A673 (cell line): Measurements from ENCODE around the gene EGR4.

ENCODE experiments used
- CTCF ChIP-seq: fragments of 300-800, 200-600 bp; sonication (generic); conservative IDR thresholded peaks from 2 replicates; pipeline ENCODE4 v1.5.1; 2017; ENCODE audit warnings: low read depth, mild to moderate bottlenecking, antibody characterized with exemption, low read length, moderate library complexity, mixed read lengths
- EZH2 ChIP-seq: fragments of 200-600 bp; sonication (generic); IDR thresholded peaks from 2 replicates; pipeline ENCODE4 v1.6.1; 2017; ENCODE audit warnings: borderline replicate concordance, low read depth, mild to moderate bottlenecking, mixed read lengths, antibody characterized with exemption, low read length; ENCODE audit not compliant: poor library complexity, severe bottlenecking

- no peak for TF ChIP-seq EZH2
- no peak for TF ChIP-seq CTCF
Observed at GRCh38 chr2:73254343-73255006, 38.9 kb downstream of the EGR4 start.
